GM18526 (cell line): Measurements from ENCODE around the gene TAF6.

Experiments
- POLR2A ChIP-seq: IDR thresholded peaks from 3 replicates; pipeline ENCODE4 v1.6.1; 2011; ENCODE audit not compliant: insufficient read length; ENCODE audit errors: extremely low read depth

The TAF6 gene

GRCh38 chr7:100109521-100110163 lies 9.5 kb downstream of the TAF6 start:
- no peak for TF ChIP-seq POLR2A

GRCh38 chr7:100107890-100108289 lies 11.3 kb downstream of the TAF6 start:
- no peak for TF ChIP-seq POLR2A

GRCh38 chr7:100107125-100107737 lies 11.9 kb downstream of the TAF6 start:
- no peak for TF ChIP-seq POLR2A

- TF ChIP-seq POLR2A = no peak
Observed at GRCh38 chr7:100106633-100107032, 12.5 kb downstream of the TAF6 start.

GRCh38 chr7:100105534-100105933 lies 13.6 kb downstream of the TAF6 start:
- TF ChIP-seq POLR2A = no peak

- no peak for TF ChIP-seq POLR2A
Observed at GRCh38 chr7:100102950-100103840, 16.0 kb downstream of the TAF6 start.

GRCh38 chr7:100101016-100101862 lies 17.9 kb downstream of the TAF6 start, which contains the start of the genes AP4M1 and MCM7:
AP4M1 (plus strand) TSS chr7:100101643; CDS start chr7:100101715, 72 bp downstream.
MCM7 (minus strand) TSS chr7:100101397; CDS start chr7:100101294, 103 bp downstream.
- TF ChIP-seq POLR2A = peak; percentile 78

- TF ChIP-seq POLR2A = no peak
Observed at GRCh38 chr7:100100420-100101015, 18.6 kb downstream of the TAF6 start.

- TF ChIP-seq POLR2A = no peak
Observed at GRCh38 chr7:100099452-100099851, 19.7 kb downstream of the TAF6 start.

- no peak for TF ChIP-seq POLR2A
Observed at GRCh38 chr7:100098913-100099312, 20.2 kb downstream of the TAF6 start.

GRCh38 chr7:100095704-100096103 lies 23.5 kb downstream of the TAF6 start:
- TF ChIP-seq POLR2A = no peak

GRCh38 chr7:100095289-100095688 lies 23.9 kb downstream of the TAF6 start:
- no peak for TF ChIP-seq POLR2A

GRCh38 chr7:100093925-100094486 lies 25.2 kb downstream of the TAF6 start:
- no peak for TF ChIP-seq POLR2A

GRCh38 chr7:100093498-100093897 lies 25.7 kb downstream of the TAF6 start:
- TF ChIP-seq POLR2A = no peak
